GM19438 (cell line): ENCODE results near the gene PMEL.
"Not testable (repeated sequence)": the region's sequence is repeated elsewhere in the genome, so short reads cannot be mapped to it uniquely, and the experiment has no call there.

Experiments
- ATAC-seq: cut with Tn5 transposase; IDR thresholded peaks from one replicate; pipeline ENCODE4 v1.9.1; 2021; ENCODE audit warnings: low read depth; ENCODE audit not compliant: unreplicated experiment

Gene PMEL

DNA sequence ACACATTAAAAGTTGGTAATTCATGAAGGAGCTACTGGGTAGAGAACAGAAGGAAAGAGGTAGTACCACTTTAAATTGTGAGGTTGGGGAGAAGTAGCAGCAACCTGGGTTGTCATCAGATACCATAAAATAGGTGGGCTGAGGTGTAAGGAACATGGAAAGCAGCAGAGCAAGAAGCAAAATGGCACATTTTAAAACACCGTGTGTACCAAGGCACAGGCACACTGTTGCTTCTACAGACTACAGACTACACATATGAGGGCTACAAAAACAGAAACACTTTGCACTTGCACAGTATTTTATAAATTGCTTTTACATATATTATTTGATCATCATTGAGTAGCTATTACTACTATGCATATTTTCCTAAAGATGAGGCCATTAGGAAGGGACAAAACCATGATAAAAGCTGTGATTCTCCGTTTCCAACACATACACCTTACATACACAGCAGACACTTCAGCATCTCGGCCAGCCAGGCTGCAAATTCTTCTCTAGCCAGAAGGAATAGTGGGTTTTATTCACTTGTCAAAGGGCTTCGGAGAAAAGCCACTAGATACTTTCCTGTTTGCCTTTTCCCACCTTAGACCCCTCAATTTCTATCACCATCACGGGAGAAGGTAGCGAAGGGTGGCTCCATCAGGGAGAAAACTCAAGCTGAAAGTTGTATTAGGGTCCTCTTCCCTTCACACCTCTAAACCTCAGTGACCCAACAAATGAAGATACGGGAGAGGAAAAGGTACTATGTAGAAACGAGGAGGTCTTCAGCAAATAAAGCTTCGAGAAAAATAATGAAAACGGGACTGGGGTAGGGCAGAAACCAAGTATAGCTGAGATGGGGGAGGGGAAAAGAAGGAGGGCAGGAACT is 39.7 kb downstream of the PMEL start:
- ATAC-seq, result peak; percentile 1

DNA sequence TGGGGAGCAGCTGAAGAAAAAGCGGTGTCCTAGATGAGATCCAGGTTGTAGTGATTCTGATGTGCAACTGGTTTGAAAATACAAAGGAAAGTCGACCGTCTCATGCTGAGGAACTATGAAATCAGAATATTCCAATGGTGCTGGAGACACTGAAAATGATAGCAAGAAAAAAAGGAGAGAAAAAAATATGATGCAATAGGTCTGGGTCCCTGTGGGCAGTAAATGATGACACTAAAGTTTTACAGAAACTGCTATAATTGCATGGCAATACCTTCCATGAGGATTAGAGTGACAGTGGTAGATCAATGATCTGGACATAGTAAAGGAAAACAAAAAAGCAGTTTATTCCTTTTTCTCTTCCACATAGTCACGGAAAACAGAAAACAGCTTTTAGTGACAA is 40.5 kb downstream of the PMEL start:
- no peak for ATAC-seq

DNA sequence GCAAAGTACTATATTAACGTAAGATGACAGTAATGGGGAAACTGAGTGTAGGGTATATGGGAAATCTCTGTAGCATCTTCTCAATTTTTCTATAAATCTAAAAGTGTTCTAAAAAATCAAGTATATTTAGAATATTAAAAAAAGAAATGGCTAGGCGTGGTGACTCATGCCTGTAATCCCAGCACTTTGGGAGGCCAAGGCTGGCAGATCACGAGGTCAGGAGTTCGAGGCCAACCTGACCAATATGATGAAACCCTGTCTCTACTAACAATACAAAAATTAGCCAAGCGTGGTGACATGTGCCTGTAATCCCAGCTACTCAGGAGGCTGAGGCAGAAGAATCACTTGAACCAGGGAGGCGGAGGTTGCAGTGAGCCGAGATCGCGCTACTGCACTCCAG is 42.2 kb downstream of the PMEL start:
- not testable (repeated sequence) for ATAC-seq

DNA sequence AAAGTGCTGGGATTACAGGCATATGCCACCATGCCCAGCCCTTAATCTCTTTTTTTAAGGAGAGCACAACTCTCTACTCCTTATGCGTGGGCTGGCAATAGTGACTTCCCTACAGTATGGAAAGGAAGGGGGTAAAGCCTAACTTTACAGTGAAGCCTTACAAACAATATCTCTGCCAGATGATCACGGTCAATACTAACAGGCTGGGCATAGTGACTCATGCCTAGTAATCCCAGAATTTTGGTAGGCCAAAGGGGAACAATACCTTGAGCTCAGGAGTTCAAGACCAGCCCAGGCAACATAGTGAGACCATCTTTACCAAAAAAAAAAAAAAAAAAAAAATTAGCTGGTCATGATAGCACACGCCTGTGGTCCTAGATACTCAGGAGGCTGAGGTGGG is 43.7 kb downstream of the PMEL start:
- ATAC-seq, result no peak

DNA sequence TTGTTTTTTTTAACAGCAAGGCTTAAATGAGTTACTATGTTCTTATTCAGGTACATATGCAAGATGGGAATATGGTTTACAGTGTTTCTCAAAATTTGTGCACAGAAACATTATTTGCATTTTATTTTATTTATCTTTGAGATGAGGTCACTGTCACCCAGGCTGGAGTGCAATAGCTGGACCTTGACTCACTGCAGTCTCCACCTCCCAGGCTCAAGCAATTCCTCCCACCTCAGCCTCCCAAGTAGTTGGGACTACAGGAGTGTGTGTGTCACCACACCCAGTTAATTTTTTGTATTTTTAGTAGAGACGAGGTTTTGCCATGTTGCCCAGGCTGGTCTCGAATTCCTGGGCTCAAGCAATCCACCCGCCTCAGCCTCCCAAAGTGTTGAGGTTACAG is 46.8 kb downstream of the PMEL start:
- ATAC-seq, result not testable (repeated sequence)

DNA sequence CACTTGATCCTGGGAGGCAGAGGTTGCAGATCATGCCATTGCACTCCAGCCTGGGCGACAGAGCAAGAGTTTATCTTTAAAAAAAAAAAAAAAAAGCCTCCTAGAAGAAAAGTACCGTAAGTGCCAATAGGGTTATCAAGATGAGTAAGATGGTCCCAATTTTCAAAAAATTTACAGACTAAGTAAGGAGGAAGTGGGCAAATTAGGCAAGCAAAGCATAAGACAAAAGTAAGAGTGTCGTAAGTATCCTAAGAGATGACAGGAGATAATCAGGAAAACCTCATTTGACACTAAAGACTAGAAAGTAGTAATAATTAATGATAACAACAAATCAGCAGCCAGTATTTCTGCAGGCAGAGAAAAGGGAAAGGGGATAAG is 50.4 kb downstream of the PMEL start:
- ATAC-seq, result no peak

DNA sequence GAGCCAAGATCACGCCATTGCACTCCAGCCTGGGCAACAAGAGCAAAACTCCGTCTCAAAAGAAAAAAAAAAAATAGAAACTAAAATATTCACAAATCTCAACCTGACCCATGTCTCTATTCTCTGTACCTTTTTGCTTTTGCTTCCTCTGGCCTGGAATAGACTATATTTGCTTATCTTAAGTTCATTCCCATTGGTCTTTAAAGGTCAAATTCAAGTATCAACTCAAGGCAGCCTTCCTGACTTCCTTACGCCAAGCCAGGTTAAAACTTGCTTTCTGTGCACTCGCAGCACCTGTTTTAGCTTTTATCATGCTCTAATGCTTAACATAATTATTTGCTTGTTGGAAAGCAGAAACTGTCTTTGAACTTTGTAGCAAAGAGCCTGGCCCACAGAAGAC is 52.9 kb downstream of the PMEL start:
- no peak for ATAC-seq

DNA sequence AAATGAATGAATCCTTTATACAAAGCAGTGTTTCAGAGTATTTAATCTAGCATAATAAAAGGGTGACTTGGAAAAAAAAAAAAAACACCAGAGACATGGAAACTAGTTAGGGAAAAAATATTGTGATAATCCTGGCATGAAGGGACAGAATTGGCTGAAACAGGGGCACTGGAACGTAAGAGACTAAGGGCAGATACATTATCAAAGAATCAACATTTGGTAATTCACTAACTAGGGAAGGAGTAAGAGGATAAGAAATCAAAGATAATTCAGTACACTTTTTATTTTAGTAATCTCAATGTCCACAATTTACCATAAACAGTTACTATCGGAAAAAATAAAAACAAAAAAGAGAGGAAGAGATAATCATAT is 56.3 kb downstream of the PMEL start:
- ATAC-seq, result no peak

DNA sequence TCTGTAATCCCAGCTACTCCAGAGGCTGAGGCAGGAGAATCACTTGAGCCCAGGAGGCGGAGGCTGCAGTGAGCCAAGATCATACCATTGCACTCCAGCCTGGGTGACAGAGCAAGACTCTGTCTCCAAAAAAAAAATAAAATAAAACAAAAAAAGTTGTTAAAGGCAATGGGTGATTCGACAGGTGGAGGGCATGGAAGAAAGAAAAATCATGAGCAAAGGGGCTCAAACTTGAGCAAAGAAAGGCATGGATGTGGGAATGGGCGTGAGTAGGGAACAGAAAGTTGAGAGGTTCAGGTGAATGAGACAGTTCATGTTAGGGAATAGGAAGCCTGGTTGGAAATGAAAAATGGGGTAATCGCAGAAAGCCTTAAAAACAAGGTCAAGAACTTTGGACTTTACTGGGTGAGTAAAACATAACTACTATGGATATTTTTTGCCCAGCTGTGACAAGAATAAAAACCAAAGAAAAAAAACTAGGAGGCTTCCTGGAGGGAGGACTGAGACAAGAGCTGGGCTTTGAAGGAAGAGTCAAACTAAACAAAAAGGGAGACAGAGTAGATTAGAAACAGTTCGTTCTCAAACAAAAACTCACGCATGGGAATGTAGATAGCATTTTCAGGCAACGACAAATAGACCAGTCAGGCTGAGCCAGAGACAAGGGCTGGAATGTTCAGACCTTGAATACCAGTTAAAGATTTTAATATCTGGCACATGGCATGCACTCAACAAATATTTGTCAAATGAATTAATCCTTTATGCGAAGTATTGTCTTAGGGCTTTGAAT is 56.9 kb downstream of the PMEL start:
- no peak for ATAC-seq

DNA sequence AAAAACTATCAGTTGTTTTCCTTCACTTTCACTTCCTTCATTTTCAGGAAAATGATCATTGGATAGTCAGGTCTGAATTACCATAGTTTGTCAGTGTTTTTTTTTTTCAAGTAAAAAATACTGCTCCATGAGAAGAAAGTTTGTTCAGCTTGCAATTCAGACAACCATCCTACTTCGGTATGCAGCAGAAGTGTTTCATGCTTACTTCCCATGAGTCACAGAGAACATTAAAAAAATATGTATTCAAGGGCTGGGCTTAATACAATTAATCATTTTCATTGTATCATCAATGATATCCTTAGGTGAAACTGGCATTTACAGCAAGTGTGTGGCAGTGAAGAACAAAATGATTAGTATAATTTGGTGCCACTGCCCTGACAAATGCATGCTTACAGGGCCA is 59.8 kb downstream of the PMEL start:
- ATAC-seq, result no peak
